HL-60 (cell line): ENCODE results near the gene EML6.

ENCODE experiments used
- CTCF ChIP-seq: IDR thresholded peaks from one replicate; pipeline ENCODE4 v1.5.1; 2011; ENCODE audit warnings: low read length, control low read depth, inconsistent platforms; ENCODE audit not compliant: insufficient read depth
- GABPA ChIP-seq: IDR thresholded peaks from 2 replicates; pipeline ENCODE4 v1.6.1; 2012; ENCODE audit warnings: low read depth
- POLR2AphosphoS5 ChIP-seq: IDR thresholded peaks from 2 replicates; pipeline ENCODE4 v1.6.1; 2012; ENCODE audit warnings: low read depth

GRCh38 chr2:54815148-54815539, 91.7 kb downstream of the EML6 start:
- TF ChIP-seq CTCF, result no peak
- TF ChIP-seq GABPA, result no peak
- TF ChIP-seq POLR2AphosphoS5, result no peak
